Ectodermal cell (in vitro differentiated cells): ENCODE data around the gene FGFRL1.

Experiments used
- H3K27ac ChIP-seq: 2 replicates; pipeline ENCODE4 v1.7.0; 2013; ENCODE audit warnings: mild to moderate bottlenecking, low read depth, low read length; ENCODE audit not compliant: insufficient read depth, poor library complexity, severe bottlenecking
- H3K27me3 ChIP-seq: 2 replicates; pipeline ENCODE4 v1.7.0; 2013; ENCODE audit warnings: mild to moderate bottlenecking, low read length; ENCODE audit not compliant: insufficient read depth, control insufficient read depth, poor library complexity, severe bottlenecking
- H3K36me3 ChIP-seq: one replicate; pipeline ENCODE4 v1.7.0; 2013; ENCODE audit warnings: low read length; ENCODE audit not compliant: control insufficient read depth, insufficient read depth
- H3K4me1 ChIP-seq: one replicate; pipeline ENCODE4 v1.7.0; 2013; ENCODE audit warnings: low read length; ENCODE audit not compliant: control insufficient read depth, insufficient read depth
- H3K4me3 ChIP-seq: 2 replicates; pipeline ENCODE4 v1.7.0; 2013; ENCODE audit warnings: low read depth, low read length, control low read depth; ENCODE audit not compliant: insufficient read depth
- H3K9me3 ChIP-seq: 2 replicates; pipeline ENCODE4 v1.7.0; 2013; ENCODE audit warnings: mild to moderate bottlenecking, low read length, moderate library complexity; ENCODE audit not compliant: control insufficient read depth
- WGBS, 2 experiments: methylation state at CpG; one replicate each; pipeline ENCODE4 v1.1.7; 2013; ENCODE audit warnings: missing lambda C conversion rate in 2 of 2; 5-methylcytosine and 5-hydroxymethylcytosine counted together

Gene FGFRL1

GRCh38 chr4:988726-989721, 22.4 kb upstream of the FGFRL1 start:
- peaks cover 34% of the 10 kb centered on the region for H3K27me3 ChIP-seq
- no peak overlapping the region for H3K4me3 ChIP-seq
- 93 to 94% methylated on average over 69 of the region's 69 CpGs for whole genome bisulfite sequencing, 2 experiments
- H3K9me3 ChIP-seq, result no peaks in the 10 kb centered on the region
- H3K27ac ChIP-seq, result no peak overlapping the region
- peaks cover 3% of the 10 kb centered on the region for H3K4me1 ChIP-seq
- no peaks in the 10 kb centered on the region for H3K36me3 ChIP-seq

GRCh38 chr4:989722-990471, 21.5 kb upstream of the FGFRL1 start:
- WGBS, 2 experiments, result 93 to 95% methylated on average over 58 of the region's 58 CpGs
- Histone ChIP-seq H3K9me3 (no peaks in the 10 kb centered on the region), H3K4me1 (peaks cover 3% of the 10 kb centered on the region), H3K27ac (no peak overlapping the region), H3K27me3 (peaks cover 31% of the 10 kb centered on the region), H3K4me3 (no peak overlapping the region), H3K36me3 (no peaks in the 10 kb centered on the region)

GRCh38 chr4:990746-991367, 20.6 kb upstream of the FGFRL1 start:
- Histone ChIP-seq H3K4me1 (no peaks in the 10 kb centered on the region), H3K27me3 (peaks cover 28% of the 10 kb centered on the region), H3K36me3 (no peaks in the 10 kb centered on the region), H3K4me3 (no peak overlapping the region), H3K27ac (no peak overlapping the region), H3K9me3 (no peaks in the 10 kb centered on the region)
- 95 to 96% methylated on average over 26 of the region's 26 CpGs for WGBS, 2 experiments

- Histone ChIP-seq H3K36me3 (no peaks in the 10 kb centered on the region), H3K9me3 (no peaks in the 10 kb centered on the region), H3K4me3 (no peak overlapping the region), H3K27ac (no peak overlapping the region), H3K4me1 (no peaks in the 10 kb centered on the region), H3K27me3 (peaks cover 28% of the 10 kb centered on the region)
- 94% methylated on average over 50 of the region's 50 CpGs for WGBS, 2 experiments
Measured at GRCh38 chr4:991451-992296, 19.8 kb upstream of the FGFRL1 start.

- no peak overlapping the region for H3K4me3 ChIP-seq
- 86 to 89% methylated on average over 25 of the region's 25 CpGs for WGBS, 2 experiments
- H3K27ac ChIP-seq, result no peak overlapping the region
- no peaks in the 10 kb centered on the region for H3K36me3 ChIP-seq
- peaks cover 28% of the 10 kb centered on the region for H3K27me3 ChIP-seq
- H3K4me1 ChIP-seq, result no peaks in the 10 kb centered on the region
- no peaks in the 10 kb centered on the region for H3K9me3 ChIP-seq
Measured at GRCh38 chr4:992297-993110, 18.9 kb upstream of the FGFRL1 start.

GRCh38 chr4:993111-994029, 18.1 kb upstream of the FGFRL1 start, which contains the start of gene SLC26A1:
TSS of gene SLC26A1 (minus strand) at chr4:993404. CDS start at chr4:991703, 1,701 bp downstream.
- H3K9me3 ChIP-seq, result no peaks in the 10 kb centered on the region
- 86 to 88% methylated on average over 37 of the region's 37 CpGs for WGBS, 2 experiments

GRCh38 chr4:995311-996026, 16.0 kb upstream of the FGFRL1 start:
- Histone ChIP-seq H3K27me3 (peaks cover 53% of the 10 kb centered on the region), H3K36me3 (no peaks in the 10 kb centered on the region), H3K9me3 (no peaks in the 10 kb centered on the region), H3K27ac (no peak overlapping the region), H3K4me1 (no peaks in the 10 kb centered on the region), H3K4me3 (no peak overlapping the region)
- WGBS, 2 experiments, result 88 to 90% methylated on average over 23 of the region's 23 CpGs

More at GRCh38 chr4:993111-994029, 18.1 kb upstream of the FGFRL1 start, which contains the start of gene SLC26A1:
- no peaks in the 10 kb centered on the region for H3K36me3 ChIP-seq
- peaks cover 32% of the 10 kb centered on the region for H3K27me3 ChIP-seq
- H3K27ac ChIP-seq, result no peak within 1 kb of the TSS
- no peak within 1 kb of the TSS for H3K4me3 ChIP-seq
- no peaks in the 10 kb centered on the region for H3K4me1 ChIP-seq
